K562 (cell line): ENCODE data around the gene NOD1. TPM values are rescaled to one million over a fixed set of nuclear protein-coding genes. Genes with fewer than 3 reads are reported as not detected.

Source experiments
- ATAC-seq: fragments of 200-7000 bp; cut with Tn5 transposase; 3 replicates; pipeline ENCODE4 v1.9.1; 2020; ENCODE audit warnings: moderate library complexity
- BruUV-seq: library from RNA; stranded (reverse); fragments of 400-500 nt; replicated peaks from 2 replicates; lab custom pipeline; 2021; lab: Mats Ljungman, UMichigan
- CTCF ChIA-PET: fragments of 300-600 bp; formaldehyde crosslinking; extraction: SDS; loops from one replicate; lab custom pipeline; 2021; ENCODE audit warnings: low intra/inter-chr PET ratio; lab: Yijun Ruan, JAX
- POLR2A ChIA-PET: fragments of 300-600, 350-650 bp; sonication (Branson Sonifier 250); formaldehyde crosslinking; extraction: SDS; loops from one replicate; lab custom pipeline; 2021; ENCODE audit warnings: antibody characterized with exemption, inconsistent platforms; lab: Yijun Ruan, JAX
- DNase-seq, 4 experiments: peaks; one replicate each; pipeline versions ENCODE4 v3.0.0 to v3.0.0-alpha.2; 2011 to 2018; ENCODE audit warnings: low spot score in 3 of 4, mixed read lengths in 3 of 4; ENCODE audit errors: extremely low read depth in 1 of 4
- FAIRE-seq: peaks from 2 replicates; lab custom pipeline; 2011; peaks lifted over from hg19 to GRCh38; lab: Jason Lieb, UNC
- H2AFZ ChIP-seq: 2 replicates; pipeline ENCODE4 v1.6.0; 2011; ENCODE audit warnings: low read depth, low read length, control low read depth, inconsistent platforms
- H3K27ac ChIP-seq: fragments of 200-600 bp; 3 replicates; pipeline ENCODE4 v1.8.0; 2011; ENCODE audit warnings: low read depth, mild to moderate bottlenecking, control low read depth, inconsistent platforms, low read length, moderate library complexity, mixed read lengths; ENCODE audit errors: extremely low read depth
- H3K27me3 ChIP-seq, 2 experiments: fragments of 300-600 bp in 1 of 2; 2 replicates in 1 of 2; 3 replicates in 1 of 2; pipeline versions ENCODE4 v1.6.0 to v1.8.0; 2011; ENCODE audit warnings: inconsistent platforms in 2 of 2, low read length in 2 of 2, mild to moderate bottlenecking in 1 of 2, mixed read lengths in 1 of 2, moderate library complexity in 1 of 2; ENCODE audit not compliant: control insufficient read depth in 2 of 2, insufficient read depth in 2 of 2
- H3K36me3 ChIP-seq: fragments of 300-600 bp; 3 replicates; pipeline ENCODE4 v1.8.0; 2011; ENCODE audit warnings: mild to moderate bottlenecking, low read length, inconsistent platforms; ENCODE audit not compliant: control insufficient read depth, insufficient read depth
- H3K4me1 ChIP-seq, 2 experiments: fragments of 200-600 bp in 1 of 2; replicated peaks in 1 of 2; 2 replicates in 1 of 2; 3 replicates in 1 of 2; pipeline versions ENCODE4 v1.5.1 to v1.8.0; 2011; ENCODE audit warnings: inconsistent platforms in 2 of 2, low read length in 2 of 2, mild to moderate bottlenecking in 1 of 2, mixed read lengths in 1 of 2, moderate library complexity in 1 of 2; ENCODE audit not compliant: control insufficient read depth in 2 of 2, insufficient read depth in 2 of 2
- H3K4me2 ChIP-seq: 2 replicates; pipeline ENCODE4 v1.6.1; 2011; ENCODE audit warnings: low read length, control low read depth, inconsistent platforms, mixed read lengths; ENCODE audit not compliant: insufficient read depth
- H3K4me3 ChIP-seq: fragments of 200-600 bp; sonication (generic), shearing (Covaris generic); 2 replicates; pipeline ENCODE4 v1.5.1; 2016; ENCODE audit warnings: control low read depth, inconsistent platforms
- H3K79me2 ChIP-seq: fragments of 200-600 bp; 3 replicates; pipeline ENCODE4 v1.8.0; 2011; ENCODE audit warnings: low read length, inconsistent platforms; ENCODE audit not compliant: control insufficient read depth, insufficient read depth
- H3K9ac ChIP-seq, 2 experiments: 2 replicates each; pipeline versions ENCODE4 v1.6.0 to v1.6.1; 2011; ENCODE audit warnings: low read depth in 2 of 2, low read length in 2 of 2, control low read depth in 1 of 2, inconsistent platforms in 1 of 2, mild to moderate bottlenecking in 1 of 2, mixed read lengths in 1 of 2; ENCODE audit not compliant: insufficient read depth in 1 of 2
- H3K9me1 ChIP-seq: one replicate; pipeline ENCODE4 v1.6.0; 2011; ENCODE audit warnings: inconsistent platforms, mild to moderate bottlenecking, low read length, moderate library complexity; ENCODE audit not compliant: control insufficient read depth, insufficient read depth
- H3K9me3 ChIP-seq: replicated peaks from 2 replicates; pipeline ENCODE4 v1.5.1; 2011; ENCODE audit warnings: low read depth, low read length, inconsistent platforms; ENCODE audit not compliant: control insufficient read depth, insufficient read depth
- H4K20me1 ChIP-seq: replicated peaks from 2 replicates; pipeline ENCODE4 v1.6.1; 2011; ENCODE audit warnings: low read length, inconsistent platforms, mixed read lengths; ENCODE audit not compliant: control insufficient read depth, insufficient read depth
- BRD4 ChIP-seq: fragments of 200-600 bp; sonication (generic); IDR thresholded peaks from 2 replicates; pipeline ENCODE4 v1.6.1; 2017; ENCODE audit warnings: inconsistent platforms
- NR2C2 ChIP-seq, 2 experiments: fragments of 200-800 bp in 1 of 2; sonication (Bioruptor generic) in 1 of 2; sonication (generic) in 1 of 2; formaldehyde crosslinking in 1 of 2; IDR thresholded peaks; 2 replicates each; pipeline versions ENCODE4 v1.6.1 to v1.8.0; 2016 to 2022; ENCODE audit warnings: mild to moderate bottlenecking in 1 of 2, missing compliant biosample characterization in 1 of 2, missing genetic modification characterization in 1 of 2, missing genetic modification reagents in 1 of 2
- RAD51 ChIP-seq: fragments of 450-650 bp; IDR thresholded peaks from 2 replicates; pipeline ENCODE4 v1.7.1; 2016; ENCODE audit warnings: low read depth, mild to moderate bottlenecking, borderline replicate concordance
- SMAD1 ChIP-seq: fragments of 150-350 bp; IDR thresholded peaks from 2 replicates; pipeline ENCODE4 v1.6.1; 2014; ENCODE audit warnings: low read length, low read depth; ENCODE audit not compliant: partially characterized antibody
- SUPT5H ChIP-seq: fragments of 450-650 bp; IDR thresholded peaks from 2 replicates; pipeline ENCODE4 v1.6.1; 2016
- ZNF444 ChIP-seq: fragments of 250-450 bp; sonication (Bioruptor Pico); IDR thresholded peaks from 2 replicates; pipeline ENCODE4 v1.4.0; 2020; ENCODE audit warnings: mild to moderate bottlenecking, moderate library complexity
- WGBS: fragments of 100-300 bp; shearing (Covaris generic); methylation state at CpG from one replicate; pipeline ENCODE4 v1.1.6; 2016; ENCODE audit warnings: low coverage, mixed read lengths; ENCODE audit not compliant: insufficient coverage; ENCODE audit errors: missing lambda C conversion rate; 5-methylcytosine and 5-hydroxymethylcytosine counted together
- in situ Hi-C: fragments of 300-500 bp; cut with MboI; formaldehyde crosslinking; loops from 4 replicates; pipeline ENCODE4 v1.15.0; 2018; ENCODE audit warnings: inconsistent platforms, mixed read lengths
- intact Hi-C: fragments of 100-400 bp; cut with micrococcal nuclease; formaldehyde crosslinking; loops from 2 replicates; pipeline ENCODE4 v1.14.2; 2022
- polyA plus RNA-seq, 8 experiments: library from polyadenylated mRNA; depleted of rRNA in 4 of 8; stranded (reverse) in 5 of 8; unstranded in 3 of 8; fragments of >200 nt; fragmentation: Nextera tagmentation in 2 of 8; fragmentation: Illumina TruSeq in 1 of 8; extraction: Ambion mirVana in 2 of 8; extraction: Trizol in 1 of 8; gene quantifications; 2 replicates each; pipeline versions ENCODE4 v1.2.1 to v1.2.3, GENCODE V29; 2011 to 2014; ENCODE audit warnings: inconsistent platforms in 1 of 8, missing spikeins in 1 of 8
- total RNA-seq, 7 experiments: library from RNA; depleted of rRNA in 6 of 7; stranded (reverse); fragments of >200 nt in 6 of 7; fragmentation: Illumina TruSeq in 2 of 7; extraction: Trizol in 2 of 7; gene quantifications; 2 replicates each; pipeline versions ENCODE4 v1.2.1 to v1.2.3, GENCODE V29; 2011 to 2021; ENCODE audit warnings: low replicate concordance in 1 of 7
- TF ChIP-seq, protein P1 (sequence below): sonication (generic); formaldehyde crosslinking; IDR thresholded peaks from 2 replicates; pipeline ENCODE4 v1.5.0; 2020; ENCODE audit warnings: missing genetic modification reagents

Gene NOD1
- total and polyA plus RNA-seq, 9 of the 15 experiments (the other 6 are each of a cell fraction or from before 2014, with no cell fraction given): 0.34 to 7.1 (median 4.7) TPM

DNA sequence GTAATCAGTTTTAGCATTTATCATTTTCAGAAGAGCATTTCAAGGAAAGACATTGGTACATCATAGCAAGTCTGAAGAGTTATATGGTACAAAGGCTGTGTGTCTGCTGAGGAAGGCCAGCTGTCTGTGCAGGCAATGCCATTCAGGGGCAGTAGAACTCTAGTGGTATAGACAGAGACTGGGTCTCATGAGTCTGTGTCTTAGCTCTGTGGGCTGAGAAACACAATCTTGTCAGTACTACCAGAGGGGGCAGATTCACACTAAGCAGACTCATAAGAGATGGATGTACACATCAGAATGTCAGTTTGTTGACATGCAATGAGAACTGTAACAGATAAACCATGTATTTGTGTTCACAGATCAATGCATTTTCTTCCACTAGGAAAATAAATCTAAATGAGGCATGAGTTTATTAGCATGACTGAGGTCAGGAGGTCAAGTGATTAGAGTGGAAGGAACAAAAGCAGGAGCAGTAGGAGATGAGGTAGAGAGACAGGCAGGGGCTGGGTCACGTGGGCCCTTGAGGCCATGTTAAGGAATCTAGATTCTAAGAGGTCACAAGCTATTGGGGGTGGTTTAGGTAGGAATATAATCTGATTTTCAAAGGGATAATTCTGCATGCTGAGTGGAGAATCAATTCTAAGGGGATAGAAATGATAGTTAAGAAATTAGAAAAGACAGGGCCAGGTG lies 33.5 kb upstream of the NOD1 start:
- intact Hi-C loops (loop anchor here (5.0 kb wide), 2 partner anchors 35 to 230 kb away; no protein-coding TSS in a partner anchor), in situ Hi-C loops (no loop called here)
- Histone ChIP-seq H3K79me2 (no peaks in the 10 kb centered on the region), H3K4me3 (no peak overlapping the region), H3K4me1 (no peaks in the 10 kb centered on the region; a peak in 2 of 5 replicates), H3K9ac (no peak overlapping the region), H3K9me1 (no peaks in the 10 kb centered on the region), H3K27ac (no peak overlapping the region), H3K36me3 (no peaks in the 10 kb centered on the region), H3K4me2 (no peak overlapping the region), H3K27me3 (no peaks in the 10 kb centered on the region), H3K9me3 (no peaks in the 10 kb centered on the region; the same call in 1 of the 2 replicates), H2AFZ (no peak overlapping the region), H4K20me1 (no peaks in the 10 kb centered on the region)
- 20% methylated on average over 1 of the region's 1 CpG for WGBS
- TF ChIP-seq ZNF444 (CRISPR knock-in tag) (no peak), RAD51 (peak; percentile 23; the same call in 1 of the 2 replicates), NR2C2 (CRISPR knock-in tag; IDR thresholded peaks at IDR 0.05) (no peak), NR2C2 (tag; IDR thresholded peaks at IDR 0.05) (no peak), SMAD1 (no peak), SUPT5H (no peak), BRD4 (no peak)
- TF ChIP-seq, protein P1, sequence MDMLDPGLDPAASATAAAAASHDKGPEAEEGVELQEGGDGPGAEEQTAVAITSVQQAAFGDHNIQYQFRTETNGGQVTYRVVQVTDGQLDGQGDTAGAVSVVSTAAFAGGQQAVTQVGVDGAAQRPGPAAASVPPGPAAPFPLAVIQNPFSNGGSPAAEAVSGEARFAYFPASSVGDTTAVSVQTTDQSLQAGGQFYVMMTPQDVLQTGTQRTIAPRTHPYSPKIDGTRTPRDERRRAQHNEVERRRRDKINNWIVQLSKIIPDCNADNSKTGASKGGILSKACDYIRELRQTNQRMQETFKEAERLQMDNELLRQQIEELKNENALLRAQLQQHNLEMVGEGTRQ (CRISPR knock-in tag): peak; percentile 63
- POLR2A ChIA-PET: interaction anchor here (0.7 to 1.7 kb wide), 4 partner anchors 10 to 53 kb away, joined by 3 to 4 read pairs (median 3); no protein-coding TSS in a partner anchor
- FAIRE-seq (no peak), ATAC-seq (peak; percentile 71), DNase-seq (no peak)
- CTCF ChIA-PET: interaction anchor here (0.5 kb wide), 1 partner anchor 429 kb away, joined by 3 read pairs; no protein-coding TSS in a partner anchor
- BruUV-seq: no TSS peak
